Measurements from ENCODE around the gene GNPTAB.

The GNPTAB gene

GRCh38 chr12:101749657-101750056 lies 81.1 kb downstream of the GNPTAB start:
- DNase-seq (no peak), ATAC-seq (ENCODE audit: insufficient read depth, low read depth) (peak; percentile 42; the same call in 2 of the 3 replicates)
- H3K4me1 ChIP-seq (ENCODE audit: insufficient read depth, low read length): no peaks in the 10 kb centered on the region
- peaks cover 86% of the 10 kb centered on the region for H3K36me3 ChIP-seq (ENCODE audit: insufficient read depth, low read length)
- H3K9me3 ChIP-seq (ENCODE audit: insufficient read depth, low read length, severe bottlenecking): no peaks in the 10 kb centered on the region
- no peak overlapping the region for H3K4me3 ChIP-seq (ENCODE audit: low read depth in 1 of 2, low read length in 2 of 2)
- no peak overlapping the region for H2AFZ ChIP-seq (ENCODE audit: low read depth, low read length)
- H3K4me2 ChIP-seq (ENCODE audit: insufficient read depth, low read length): no peak overlapping the region
- H3K79me2 ChIP-seq (ENCODE audit: insufficient read depth, low read length): no peaks in the 10 kb centered on the region
- H3K27ac ChIP-seq (ENCODE audit: low read length): no peak overlapping the region
- H4K20me1 ChIP-seq (ENCODE audit: insufficient read depth, low read length): no peaks in the 10 kb centered on the region
- TF ChIP-seq EZH2 (IDR thresholded peaks at IDR 0.05; ENCODE audit: borderline replicate concordance, low read depth, low read length, severe bottlenecking): no peak
- TF ChIP-seq CTCF (IDR thresholded peaks at IDR 0.05; ENCODE audit: borderline replicate concordance, extremely low read depth, low read length, poor library complexity, severe bottlenecking): no peak
- H3K9ac ChIP-seq (ENCODE audit: low read depth, low read length): no peak overlapping the region
- H3K27me3 ChIP-seq (ENCODE audit: insufficient read depth, low read length, poor library complexity): no peaks in the 10 kb centered on the region

- Histone ChIP-seq H3K27me3 (ENCODE audit: insufficient read depth, low read length, poor library complexity) (no peaks in the 10 kb centered on the region), H2AFZ (ENCODE audit: low read depth, low read length) (no peak overlapping the region), H3K4me3 (ENCODE audit: low read depth in 1 of 2, low read length in 2 of 2) (no peak overlapping the region), H3K4me2 (ENCODE audit: insufficient read depth, low read length) (no peak overlapping the region), H3K9me3 (ENCODE audit: insufficient read depth, low read length, severe bottlenecking) (no peaks in the 10 kb centered on the region), H3K4me1 (ENCODE audit: insufficient read depth, low read length) (no peaks in the 10 kb centered on the region; the same call in 1 of the 2 replicates), H3K79me2 (ENCODE audit: insufficient read depth, low read length) (no peaks in the 10 kb centered on the region), H3K27ac (ENCODE audit: low read length) (no peak overlapping the region), H3K36me3 (ENCODE audit: insufficient read depth, low read length) (peaks cover 87% of the 10 kb centered on the region), H4K20me1 (ENCODE audit: insufficient read depth, low read length) (no peaks in the 10 kb centered on the region), H3K9ac (ENCODE audit: low read depth, low read length) (no peak overlapping the region)
- DNase-seq (no peak), ATAC-seq (ENCODE audit: insufficient read depth, low read depth) (no peak)
- TF ChIP-seq EZH2 (IDR thresholded peaks at IDR 0.05; ENCODE audit: borderline replicate concordance, low read depth, low read length, severe bottlenecking) (no peak), CTCF (IDR thresholded peaks at IDR 0.05; ENCODE audit: borderline replicate concordance, extremely low read depth, low read length, poor library complexity, severe bottlenecking) (no peak)
These were observed 81.9 kb downstream of the GNPTAB start for GRCh38 chr12:101748907-101749306.

GRCh38 chr12:101747697-101748096 lies 83.1 kb downstream of the GNPTAB start:
- H3K9ac ChIP-seq (ENCODE audit: low read depth, low read length): no peak overlapping the region
- no peak overlapping the region for H3K4me3 ChIP-seq (ENCODE audit: low read depth in 1 of 2, low read length in 2 of 2)
- H2AFZ ChIP-seq (ENCODE audit: low read depth, low read length): no peak overlapping the region
- H3K4me1 ChIP-seq (ENCODE audit: insufficient read depth, low read length): peaks cover 2% of the 10 kb centered on the region; the same call in 1 of the 2 replicates
- DNase-seq (no peak), ATAC-seq (ENCODE audit: insufficient read depth, low read depth) (no peak)
- H3K4me2 ChIP-seq (ENCODE audit: insufficient read depth, low read length): no peak overlapping the region
- H3K9me3 ChIP-seq (ENCODE audit: insufficient read depth, low read length, severe bottlenecking): no peaks in the 10 kb centered on the region
- H4K20me1 ChIP-seq (ENCODE audit: insufficient read depth, low read length): no peaks in the 10 kb centered on the region
- no peaks in the 10 kb centered on the region for H3K79me2 ChIP-seq (ENCODE audit: insufficient read depth, low read length)
- no peak for TF ChIP-seq CTCF (IDR thresholded peaks at IDR 0.05; ENCODE audit: borderline replicate concordance, extremely low read depth, low read length, poor library complexity, severe bottlenecking)
- TF ChIP-seq EZH2 (IDR thresholded peaks at IDR 0.05; ENCODE audit: borderline replicate concordance, low read depth, low read length, severe bottlenecking): no peak
- no peaks in the 10 kb centered on the region for H3K27me3 ChIP-seq (ENCODE audit: insufficient read depth, low read length, poor library complexity)
- H3K27ac ChIP-seq (ENCODE audit: low read length): no peak overlapping the region
- H3K36me3 ChIP-seq (ENCODE audit: insufficient read depth, low read length): peaks cover 85% of the 10 kb centered on the region

- H3K36me3 ChIP-seq (ENCODE audit: insufficient read depth, low read length): peaks cover 75% of the 10 kb centered on the region
- no peak overlapping the region for H3K27ac ChIP-seq (ENCODE audit: low read length)
- no peak for DNase-seq
These were observed 84.1 kb downstream of the GNPTAB start for GRCh38 chr12:101746661-101747060.

More at GRCh38 chr12:101746661-101747060, 84.1 kb downstream of the GNPTAB start:
- Histone ChIP-seq H4K20me1 (ENCODE audit: insufficient read depth, low read length) (no peaks in the 10 kb centered on the region), H3K9me3 (ENCODE audit: insufficient read depth, low read length, severe bottlenecking) (no peaks in the 10 kb centered on the region), H2AFZ (ENCODE audit: low read depth, low read length) (no peak overlapping the region), H3K4me2 (ENCODE audit: insufficient read depth, low read length) (no peak overlapping the region), H3K9ac (ENCODE audit: low read depth, low read length) (no peak overlapping the region), H3K27me3 (ENCODE audit: insufficient read depth, low read length, poor library complexity) (no peaks in the 10 kb centered on the region), H3K4me1 (ENCODE audit: insufficient read depth, low read length) (peaks cover 2% of the 10 kb centered on the region; the same call in 1 of the 2 replicates), H3K79me2 (ENCODE audit: insufficient read depth, low read length) (no peaks in the 10 kb centered on the region), H3K4me3 (ENCODE audit: low read depth in 1 of 2, low read length in 2 of 2) (no peak overlapping the region)
- ATAC-seq (ENCODE audit: insufficient read depth, low read depth): no peak
- TF ChIP-seq CTCF (IDR thresholded peaks at IDR 0.05; ENCODE audit: borderline replicate concordance, extremely low read depth, low read length, poor library complexity, severe bottlenecking): no peak
- no peak for TF ChIP-seq EZH2 (IDR thresholded peaks at IDR 0.05; ENCODE audit: borderline replicate concordance, low read depth, low read length, severe bottlenecking)
